ENCODE data around the gene NTN1. TPM values are rescaled to one million over a fixed set of nuclear protein-coding genes. Genes with fewer than 3 reads are reported as not detected.
"Not testable (repeated sequence)": the region's sequence is repeated elsewhere in the genome, so short reads cannot be mapped to it uniquely, and the experiment has no call there.

NTN1 gene
- total and polyA plus RNA-seq, 9 donors: 0.28 to 12.5 (median 1.8) TPM

GRCh38 chr17:9256751-9257629 is 235.7 kb downstream of the NTN1 start:
- Histone ChIP-seq H3K4me1 (ENCODE audit: insufficient read depth) (no peaks in the 10 kb centered on the region), H3K4me3 (no peak overlapping the region), H3K36me3 (no peaks in the 10 kb centered on the region), H3K9me3 (no peaks in the 10 kb centered on the region), H3K27me3 (no peaks in the 10 kb centered on the region), H3K27ac (no peak overlapping the region)
- intact Hi-C loops (cut with DNase I): no loop called here
- no peak for DNase-seq
- TF ChIP-seq EP300 (IDR thresholded peaks at IDR 0.05): no peak
- TF ChIP-seq POLR2A (IDR thresholded peaks at IDR 0.05): no peak
- no peak for TF ChIP-seq CTCF (IDR thresholded peaks at IDR 0.05)
- 80 to 83% (median 81%) methylated on average over 19 of the region's 19 CpGs for WGBS, 3 donors

GRCh38 chr17:9257630-9257965 is 236.3 kb downstream of the NTN1 start:
- 92 to 94% (median 94%) methylated on average over 9 of the region's 9 CpGs for WGBS, 3 donors
- H3K4me3 ChIP-seq; H3K27ac ChIP-seq; DNase-seq; intact Hi-C loops (cut with DNase I); H3K36me3 ChIP-seq; H3K27me3 ChIP-seq; H3K4me1 ChIP-seq (ENCODE audit: insufficient read depth); H3K9me3 ChIP-seq: not testable (repeated sequence)

GRCh38 chr17:9258115-9259015 is 237.1 kb downstream of the NTN1 start:
- no peaks in the 10 kb centered on the region for H3K4me1 ChIP-seq (ENCODE audit: insufficient read depth)
- TF ChIP-seq EP300 (IDR thresholded peaks at IDR 0.05) (no peak), CTCF (IDR thresholded peaks at IDR 0.05) (no peak), POLR2A (IDR thresholded peaks at IDR 0.05) (no peak)
- WGBS, 3 donors: 87 to 88% (median 88%) methylated on average over 15 of the region's 15 CpGs
- intact Hi-C loops (cut with DNase I): no loop called here
- H3K36me3 ChIP-seq: no peaks in the 10 kb centered on the region
- DNase-seq: no peak
- H3K9me3 ChIP-seq: no peaks in the 10 kb centered on the region
- no peaks in the 10 kb centered on the region for H3K27me3 ChIP-seq
- H3K27ac ChIP-seq: no peak overlapping the region
- no peak overlapping the region for H3K4me3 ChIP-seq

- H3K27me3 ChIP-seq: no peaks in the 10 kb centered on the region
- no peaks in the 10 kb centered on the region for H3K36me3 ChIP-seq
- H3K9me3 ChIP-seq: no peaks in the 10 kb centered on the region
- H3K4me1 ChIP-seq (ENCODE audit: insufficient read depth): no peaks in the 10 kb centered on the region
- intact Hi-C loops (cut with DNase I): no loop called here
- 65 to 69% (median 68%) methylated on average over 10 of the region's 10 CpGs for WGBS, 3 donors
- no peak for DNase-seq
- H3K27ac ChIP-seq: no peak overlapping the region
- no peak overlapping the region for H3K4me3 ChIP-seq
- TF ChIP-seq EP300 (IDR thresholded peaks at IDR 0.05): no peak
- no peak for TF ChIP-seq CTCF (IDR thresholded peaks at IDR 0.05)
- TF ChIP-seq POLR2A (IDR thresholded peaks at IDR 0.05): no peak
These were observed 238.1 kb downstream of the NTN1 start for GRCh38 chr17:9259419-9259818.

Data from ovary (tissue), 9 donors.